Measurements from ENCODE around the gene C6orf89.
A peak's percentile ranks its signal among the peaks of the same experiment; 100 is the strongest.
"Not testable (repeated sequence)": the region's sequence is repeated elsewhere in the genome, so short reads cannot be mapped to it uniquely, and the experiment has no call there.

C6orf89 gene

DNA sequence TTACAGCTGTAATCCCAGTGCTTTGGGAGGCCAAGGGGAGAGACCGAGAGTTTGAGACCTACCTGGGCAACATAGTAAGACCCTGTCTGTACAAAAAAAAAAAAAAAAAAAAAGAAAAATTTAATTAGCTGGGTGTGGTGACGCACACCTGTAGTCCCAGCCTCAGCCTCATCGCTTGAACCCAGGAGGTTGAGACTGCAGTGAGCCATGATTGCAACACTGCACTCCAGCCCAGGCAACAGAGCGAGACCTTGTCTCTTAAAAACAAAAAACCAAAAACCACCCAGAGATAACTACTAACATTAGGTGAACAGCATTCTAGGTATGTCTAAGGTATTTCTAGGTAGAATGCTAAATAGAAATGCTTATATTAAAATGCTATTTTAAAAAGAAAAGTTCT lies 47.8 kb downstream of the C6orf89 start:
- no peaks in the 10 kb centered on the region for H3K9me3 Mint-ChIP-seq
- H3K4me1 Mint-ChIP-seq (ENCODE audit: low read depth) = peaks cover 12% of the 10 kb centered on the region
- H3K36me3 Mint-ChIP-seq (ENCODE audit: low read depth) = peaks cover 4% of the 10 kb centered on the region
- no peak overlapping the region for H3K4me3 Mint-ChIP-seq
- H3K27me3 Mint-ChIP-seq (ENCODE audit: low read depth) = peaks cover 24% of the 10 kb centered on the region
- no peak overlapping the region for H3K27ac Mint-ChIP-seq

DNA sequence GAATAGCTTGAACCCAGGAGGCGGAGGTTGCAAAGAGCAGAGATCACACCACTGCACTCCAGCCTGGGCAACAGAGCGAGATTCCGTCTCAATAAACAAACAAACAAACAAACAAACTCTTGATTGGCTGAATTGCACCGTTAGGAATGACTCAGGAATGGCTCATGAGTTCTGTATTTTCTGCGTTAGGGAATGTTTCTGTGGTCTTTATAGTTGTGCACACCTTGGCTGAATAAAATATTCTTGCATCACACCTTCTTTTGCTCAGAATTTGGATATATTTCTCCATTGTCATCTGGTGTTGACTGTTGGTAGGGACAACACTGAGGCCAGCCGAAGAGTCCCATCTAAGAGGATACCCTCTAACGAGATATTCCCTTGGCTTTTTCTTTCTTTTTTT lies 49.1 kb downstream of the C6orf89 start:
- Mint-ChIP-seq H3K9me3 (no peaks in the 10 kb centered on the region), H3K27me3 (ENCODE audit: low read depth) (peaks cover 31% of the 10 kb centered on the region), H3K36me3 (ENCODE audit: low read depth) (peaks cover 4% of the 10 kb centered on the region), H3K4me3 (no peak overlapping the region), H3K4me1 (ENCODE audit: low read depth) (peaks cover 14% of the 10 kb centered on the region), H3K27ac (no peak overlapping the region)

DNA sequence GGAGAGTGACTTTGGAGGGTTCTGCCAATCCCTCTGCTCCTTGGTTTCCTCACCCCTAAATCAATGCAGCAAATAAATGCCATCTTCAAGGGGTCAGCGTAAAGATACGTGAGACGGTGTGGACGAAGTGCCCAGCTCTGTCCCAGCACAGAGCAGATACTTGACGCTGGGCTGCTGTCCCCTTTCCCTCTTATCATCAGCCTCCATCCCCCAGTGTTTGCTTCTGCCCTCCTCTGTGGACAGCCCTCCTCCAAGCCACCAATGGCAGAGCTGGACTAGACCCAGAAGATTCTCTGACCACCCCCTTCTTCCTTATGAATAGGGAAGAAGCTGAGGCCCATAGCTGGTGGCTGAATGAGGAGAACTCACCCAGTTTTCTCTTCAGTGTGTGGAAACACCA lies 51.1 kb downstream of the C6orf89 start:
- Mint-ChIP-seq H3K4me1 (ENCODE audit: low read depth) (peaks cover 17% of the 10 kb centered on the region), H3K27me3 (ENCODE audit: low read depth) (peaks cover 38% of the 10 kb centered on the region), H3K9me3 (no peaks in the 10 kb centered on the region), H3K27ac (no peak overlapping the region), H3K36me3 (ENCODE audit: low read depth) (peaks cover 4% of the 10 kb centered on the region), H3K4me3 (no peak overlapping the region)

DNA sequence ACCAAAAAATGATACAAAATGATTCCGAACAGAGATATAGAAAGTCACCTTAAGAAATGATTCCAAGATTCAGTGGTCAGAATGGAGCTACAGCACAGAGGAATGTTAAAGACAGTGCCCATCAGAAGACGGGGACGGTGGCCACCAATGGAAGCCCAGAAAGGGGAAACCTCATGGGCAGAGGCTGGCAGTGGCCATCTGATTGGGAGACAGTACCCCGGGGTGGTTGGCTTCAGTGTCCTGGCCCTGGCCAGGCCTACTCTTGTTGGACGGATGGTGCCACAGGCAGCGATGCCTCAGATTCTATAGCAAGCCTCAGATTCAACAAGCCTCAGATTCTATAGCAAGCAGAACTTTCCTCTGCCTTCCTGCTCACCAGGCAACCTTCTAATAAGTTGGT lies 52.1 kb downstream of the C6orf89 start:
- no peaks in the 10 kb centered on the region for H3K9me3 Mint-ChIP-seq
- H3K36me3 Mint-ChIP-seq (ENCODE audit: low read depth) = peaks cover 2% of the 10 kb centered on the region
- peaks cover 17% of the 10 kb centered on the region for H3K4me1 Mint-ChIP-seq (ENCODE audit: low read depth)
- H3K27ac Mint-ChIP-seq = no peak overlapping the region
- no peak overlapping the region for H3K4me3 Mint-ChIP-seq
- H3K27me3 Mint-ChIP-seq (ENCODE audit: low read depth) = peaks cover 39% of the 10 kb centered on the region

DNA sequence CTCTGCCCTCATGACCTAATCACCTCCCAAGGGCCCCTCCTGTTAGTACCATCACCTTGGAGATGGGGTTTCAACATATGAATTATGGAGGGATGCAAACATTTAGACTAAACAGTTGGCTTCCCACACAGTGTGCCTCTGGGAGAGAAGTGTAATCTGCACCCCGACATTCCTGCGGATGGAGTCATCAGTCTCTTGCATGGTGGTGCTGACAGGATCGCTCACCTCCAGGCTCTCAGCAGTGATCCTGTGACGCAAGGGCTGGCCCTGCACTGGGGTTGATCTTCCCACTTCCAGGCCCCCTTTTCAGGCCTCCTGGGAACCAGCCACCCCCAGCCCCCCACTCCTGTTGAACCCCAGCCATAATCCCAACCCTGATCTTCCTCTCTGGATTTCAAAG lies 52.8 kb downstream of the C6orf89 start:
- Mint-ChIP-seq H3K4me3 (no peak overlapping the region), H3K27ac (no peak overlapping the region), H3K4me1 (ENCODE audit: low read depth) (peaks cover 20% of the 10 kb centered on the region), H3K36me3 (ENCODE audit: low read depth) (peaks cover 1% of the 10 kb centered on the region), H3K9me3 (no peaks in the 10 kb centered on the region), H3K27me3 (ENCODE audit: low read depth) (peaks cover 43% of the 10 kb centered on the region)

DNA sequence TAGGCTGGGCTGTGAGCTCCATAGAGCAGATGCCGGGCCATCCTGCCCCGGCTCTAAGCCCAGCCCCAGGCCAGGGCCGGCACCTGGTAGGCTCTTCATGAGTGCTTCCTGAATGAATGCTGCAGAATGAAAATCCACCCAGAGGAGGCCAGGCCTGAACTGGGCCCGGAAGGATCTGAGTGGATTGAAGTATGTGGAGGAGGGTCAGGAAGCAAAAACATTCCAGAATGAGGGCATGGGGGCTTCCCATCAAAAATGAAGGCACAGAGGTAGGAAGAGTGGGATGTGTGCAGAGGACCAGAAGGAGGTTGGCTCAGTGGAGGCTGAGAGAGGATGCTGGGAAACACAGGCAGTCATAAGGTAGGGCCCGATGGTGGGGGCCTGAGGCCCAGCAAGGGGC lies 53.3 kb downstream of the C6orf89 start:
- not testable (repeated sequence) for H3K9me3 Mint-ChIP-seq; H3K36me3 Mint-ChIP-seq (ENCODE audit: low read depth); H3K27ac Mint-ChIP-seq; H3K4me3 Mint-ChIP-seq
- H3K27me3 Mint-ChIP-seq (ENCODE audit: low read depth) = peaks cover 45% of the 10 kb centered on the region
- peaks cover 18% of the 10 kb centered on the region for H3K4me1 Mint-ChIP-seq (ENCODE audit: low read depth)

DNA sequence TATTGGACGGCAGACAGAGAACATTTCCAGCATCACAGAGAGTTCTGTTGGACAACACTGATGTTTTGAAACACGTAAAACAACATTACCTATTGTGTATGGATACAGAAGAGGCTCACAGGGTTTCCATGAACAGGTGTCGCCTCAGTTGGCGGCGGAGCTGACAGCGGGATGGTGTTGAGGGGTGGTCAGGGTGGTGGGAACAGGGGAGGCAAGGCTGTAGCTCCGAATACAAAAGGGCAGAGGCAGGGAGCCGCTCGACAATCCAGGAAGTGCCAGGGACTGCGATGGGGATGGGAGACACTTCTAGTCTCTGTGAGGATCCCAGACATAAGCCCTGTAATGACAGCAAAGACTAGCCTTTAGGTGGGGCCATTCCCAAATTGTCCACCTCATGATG lies 54.3 kb downstream of the C6orf89 start:
- Mint-ChIP-seq H3K4me3 (no peak overlapping the region), H3K27me3 (ENCODE audit: low read depth) (peaks cover 51% of the 10 kb centered on the region), H3K9me3 (no peaks in the 10 kb centered on the region), H3K36me3 (ENCODE audit: low read depth) (peaks cover 1% of the 10 kb centered on the region), H3K4me1 (ENCODE audit: low read depth) (peaks cover 17% of the 10 kb centered on the region), H3K27ac (no peak overlapping the region)

DNA sequence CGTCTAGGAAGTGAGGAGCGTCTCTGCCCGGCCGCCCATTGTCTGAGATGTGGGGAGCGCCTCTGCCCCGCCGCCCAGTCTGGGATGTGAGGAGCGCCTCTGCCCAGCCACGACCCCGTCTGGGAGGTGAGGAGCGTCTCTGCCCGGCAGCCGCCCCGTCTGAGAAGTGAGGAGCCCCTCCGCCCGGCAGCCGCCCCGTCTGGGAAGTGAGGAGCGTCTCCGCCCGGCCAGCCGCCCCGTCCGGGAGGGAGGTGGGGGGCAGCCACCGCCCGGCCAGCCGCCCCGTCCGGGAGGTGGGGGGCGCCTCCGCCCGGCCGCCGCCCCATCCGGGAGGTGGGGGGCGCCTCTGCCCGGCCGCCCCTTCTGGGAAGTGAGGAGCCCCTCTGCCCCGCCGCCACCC lies 55.8 kb downstream of the C6orf89 start:
- H3K36me3 Mint-ChIP-seq (ENCODE audit: low read depth); H3K27ac Mint-ChIP-seq: not testable (repeated sequence)

DNA sequence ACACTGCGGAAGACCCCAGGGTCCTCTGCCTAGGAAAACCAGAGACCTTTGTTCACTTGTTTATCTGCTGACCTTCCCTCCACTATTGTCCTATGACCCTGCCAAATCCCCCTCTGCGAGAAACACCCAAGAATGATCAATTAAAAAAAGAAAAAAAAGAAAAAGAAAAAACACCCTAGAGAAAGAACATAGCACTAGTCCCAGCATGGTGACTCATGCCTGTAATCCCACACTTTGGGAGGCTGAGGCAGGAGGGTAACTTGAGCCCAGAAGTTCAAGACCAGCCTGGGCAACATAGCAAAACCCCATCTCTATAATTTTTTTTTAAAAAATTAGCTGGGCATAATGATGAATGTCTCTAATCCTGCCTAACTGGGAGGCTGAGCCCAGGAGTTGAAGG lies 56.6 kb downstream of the C6orf89 start:
- Mint-ChIP-seq H3K4me1 (ENCODE audit: low read depth) (peaks cover 16% of the 10 kb centered on the region), H3K27me3 (ENCODE audit: low read depth) (peaks cover 39% of the 10 kb centered on the region)
- H3K27ac Mint-ChIP-seq; H3K9me3 Mint-ChIP-seq; H3K36me3 Mint-ChIP-seq (ENCODE audit: low read depth); H3K4me3 Mint-ChIP-seq: not testable (repeated sequence)

More for the DNA sequence above, 55.8 kb downstream of the C6orf89 start:
- peaks cover 46% of the 10 kb centered on the region for H3K27me3 Mint-ChIP-seq (ENCODE audit: low read depth)
- H3K4me3 Mint-ChIP-seq, H3K9me3 Mint-ChIP-seq: not testable (repeated sequence)
- peaks cover 14% of the 10 kb centered on the region for H3K4me1 Mint-ChIP-seq (ENCODE audit: low read depth)

DNA sequence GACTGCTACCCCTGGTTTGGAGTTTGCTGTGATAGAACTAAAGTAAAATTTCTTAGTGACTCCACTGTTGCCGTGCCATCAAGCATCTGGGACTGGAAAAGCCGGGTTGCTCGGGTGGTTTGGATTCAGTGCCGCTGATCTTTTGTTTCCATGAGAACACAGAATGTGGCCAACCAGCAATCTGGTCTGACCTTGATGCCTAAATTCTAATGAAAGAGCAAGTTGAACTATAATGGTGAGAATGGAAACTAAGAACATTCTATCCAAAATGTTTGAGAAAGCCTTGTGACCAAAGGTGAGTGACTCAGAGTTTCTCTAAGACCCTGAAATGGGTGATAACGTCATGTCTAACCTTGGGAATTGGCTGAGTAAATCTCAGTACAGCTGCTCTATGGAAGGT lies 58.9 kb downstream of the C6orf89 start:
- no peak overlapping the region for H3K27ac Mint-ChIP-seq
- H3K4me3 Mint-ChIP-seq = no peak overlapping the region
- H3K9me3 Mint-ChIP-seq = no peaks in the 10 kb centered on the region
- H3K36me3 Mint-ChIP-seq (ENCODE audit: low read depth) = no peaks in the 10 kb centered on the region
- peaks cover 35% of the 10 kb centered on the region for H3K27me3 Mint-ChIP-seq (ENCODE audit: low read depth)
- peaks cover 27% of the 10 kb centered on the region for H3K4me1 Mint-ChIP-seq (ENCODE audit: low read depth)

DNA sequence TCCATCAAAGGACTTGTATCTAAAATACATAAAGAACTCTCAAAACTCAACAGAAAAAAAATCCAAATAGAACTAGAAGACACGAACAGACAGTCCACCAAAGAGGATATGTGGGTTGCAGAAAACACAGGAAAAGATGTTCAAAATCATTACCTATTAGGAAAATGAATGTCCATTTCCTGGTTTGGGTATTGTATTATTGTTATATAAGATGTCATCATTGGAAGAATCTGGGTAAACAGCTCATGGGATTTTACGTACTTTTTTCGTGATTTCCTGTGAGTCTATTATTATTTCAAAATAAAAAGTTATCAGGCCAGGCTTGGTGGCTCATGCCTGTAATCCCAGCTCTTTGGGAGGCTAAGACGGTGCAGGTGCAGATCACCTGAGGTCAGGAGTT lies 59.5 kb downstream of the C6orf89 start:
- Mint-ChIP-seq H3K9me3 (no peaks in the 10 kb centered on the region), H3K4me3 (no peak overlapping the region), H3K27me3 (ENCODE audit: low read depth) (peaks cover 31% of the 10 kb centered on the region), H3K4me1 (ENCODE audit: low read depth) (peaks cover 28% of the 10 kb centered on the region), H3K36me3 (ENCODE audit: low read depth) (no peaks in the 10 kb centered on the region), H3K27ac (no peak overlapping the region)

DNA sequence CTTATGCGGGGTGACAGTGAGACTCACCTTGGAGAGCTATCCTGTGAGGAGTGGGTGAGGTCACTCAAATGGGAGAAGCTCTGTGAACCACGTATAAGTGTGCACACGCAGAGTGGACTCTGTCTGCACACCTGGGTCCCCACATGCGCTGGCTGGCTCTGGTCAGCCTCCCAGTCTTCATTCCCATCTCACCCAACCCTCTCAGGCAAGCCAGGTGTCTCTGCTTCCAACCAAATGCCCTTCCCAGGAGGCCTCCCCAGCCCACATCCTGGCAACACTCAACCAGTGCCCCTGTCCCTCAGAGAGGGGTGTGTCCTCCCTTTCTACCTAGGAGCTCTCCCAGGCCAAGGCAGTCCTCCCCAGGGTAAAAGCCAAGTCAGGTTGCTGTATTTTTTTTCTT lies 60.8 kb downstream of the C6orf89 start:
- no peak overlapping the region for H3K4me3 Mint-ChIP-seq
- peaks cover 28% of the 10 kb centered on the region for H3K27me3 Mint-ChIP-seq (ENCODE audit: low read depth)
- H3K27ac Mint-ChIP-seq = no peak overlapping the region
- H3K4me1 Mint-ChIP-seq (ENCODE audit: low read depth) = peaks cover 27% of the 10 kb centered on the region
- no peaks in the 10 kb centered on the region for H3K36me3 Mint-ChIP-seq (ENCODE audit: low read depth)
- H3K9me3 Mint-ChIP-seq = no peaks in the 10 kb centered on the region

DNA sequence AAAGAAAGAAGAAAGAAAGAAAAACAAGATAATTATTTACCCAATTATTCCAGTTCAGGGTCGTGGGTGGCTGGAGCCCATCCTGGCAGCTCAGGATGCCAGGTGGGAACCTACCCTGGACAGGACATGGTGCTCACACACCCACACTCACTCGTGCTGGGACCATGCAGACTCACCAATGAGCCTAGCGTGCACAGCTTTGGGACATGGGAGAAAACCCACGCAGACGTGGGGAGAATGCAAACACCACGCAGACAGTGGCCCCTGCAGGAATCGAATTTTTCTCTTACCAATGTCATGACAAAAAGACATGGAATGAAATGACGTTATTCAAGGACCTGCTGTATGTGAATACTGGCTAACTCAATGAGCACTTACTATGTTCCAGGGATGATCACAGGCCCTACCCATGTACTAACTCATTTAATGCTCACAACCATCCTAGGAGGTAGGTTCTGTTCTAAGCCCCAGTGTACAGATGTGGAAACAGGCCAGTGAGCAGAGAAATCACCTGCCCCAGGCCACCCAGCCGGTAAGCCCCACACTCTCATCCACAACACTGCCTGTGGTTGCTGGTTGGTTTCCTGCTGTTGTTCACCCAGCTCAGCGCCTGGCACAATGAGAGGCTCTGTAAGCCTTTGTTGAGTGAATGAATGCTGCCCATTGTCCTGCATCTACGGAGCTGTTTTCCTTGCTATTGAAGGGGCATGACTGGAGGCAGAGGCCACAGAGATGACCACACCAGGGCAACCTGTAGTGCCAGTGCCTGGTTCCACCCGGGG lies 62.0 kb downstream of the C6orf89 start:
- Mint-ChIP-seq H3K9me3 (no peaks in the 10 kb centered on the region), H3K27ac (peak overlapping the region; percentile 34), H3K4me1 (ENCODE audit: low read depth) (peaks cover 27% of the 10 kb centered on the region), H3K4me3 (peak overlapping the region; percentile 43), H3K36me3 (ENCODE audit: low read depth) (no peaks in the 10 kb centered on the region), H3K27me3 (ENCODE audit: low read depth) (peaks cover 25% of the 10 kb centered on the region)

DNA sequence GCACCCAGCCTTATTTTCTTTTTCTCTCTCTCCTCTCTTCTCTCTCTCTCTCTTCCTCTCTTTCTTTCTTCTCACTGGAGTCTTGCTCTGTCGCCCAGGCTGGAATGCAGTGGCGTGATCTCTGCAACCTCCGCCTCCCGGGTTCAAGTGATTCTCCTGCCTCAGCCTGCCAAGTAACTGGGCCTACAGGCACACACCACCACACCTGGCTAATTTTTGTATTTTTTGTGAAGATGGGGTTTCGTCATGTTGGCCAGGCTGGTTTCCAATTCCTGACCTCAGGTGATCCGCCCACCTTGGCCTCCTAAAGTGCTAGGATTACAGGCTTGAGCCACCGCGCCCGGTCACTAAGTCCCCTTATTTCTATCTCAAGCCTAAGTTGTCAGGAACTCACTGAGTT lies 63.3 kb downstream of the C6orf89 start:
- Mint-ChIP-seq H3K27me3 (ENCODE audit: low read depth) (peaks cover 15% of the 10 kb centered on the region), H3K27ac (peak overlapping the region; percentile 42), H3K4me3 (peak overlapping the region; percentile 19), H3K4me1 (ENCODE audit: low read depth) (peaks cover 32% of the 10 kb centered on the region)
- not testable (repeated sequence) for H3K36me3 Mint-ChIP-seq (ENCODE audit: low read depth); H3K9me3 Mint-ChIP-seq

DNA sequence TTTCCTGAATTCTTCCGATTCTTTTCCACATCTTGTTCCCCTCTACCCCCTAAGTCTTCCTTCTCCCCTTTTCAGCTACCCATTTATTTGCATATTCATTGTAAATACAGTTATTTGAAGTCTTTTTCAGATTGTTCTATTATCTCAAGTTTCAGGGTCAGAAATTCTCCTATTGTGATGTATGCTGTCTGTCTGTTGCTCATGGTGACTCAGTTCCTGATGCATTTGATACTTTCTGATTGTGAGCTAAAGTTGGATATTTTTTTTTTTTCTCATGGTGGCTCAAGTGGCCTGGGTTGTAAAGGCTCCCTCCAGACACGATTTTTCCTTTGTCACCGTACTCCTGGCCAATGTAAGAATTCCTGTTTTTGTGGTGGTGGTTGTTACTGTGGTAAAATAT lies 63.9 kb downstream of the C6orf89 start:
- Mint-ChIP-seq H3K27me3 (ENCODE audit: low read depth) (peaks cover 14% of the 10 kb centered on the region), H3K4me1 (ENCODE audit: low read depth) (peaks cover 38% of the 10 kb centered on the region), H3K9me3 (no peaks in the 10 kb centered on the region), H3K4me3 (peak overlapping the region; percentile 12), H3K36me3 (ENCODE audit: low read depth) (no peaks in the 10 kb centered on the region), H3K27ac (no peak overlapping the region)

DNA sequence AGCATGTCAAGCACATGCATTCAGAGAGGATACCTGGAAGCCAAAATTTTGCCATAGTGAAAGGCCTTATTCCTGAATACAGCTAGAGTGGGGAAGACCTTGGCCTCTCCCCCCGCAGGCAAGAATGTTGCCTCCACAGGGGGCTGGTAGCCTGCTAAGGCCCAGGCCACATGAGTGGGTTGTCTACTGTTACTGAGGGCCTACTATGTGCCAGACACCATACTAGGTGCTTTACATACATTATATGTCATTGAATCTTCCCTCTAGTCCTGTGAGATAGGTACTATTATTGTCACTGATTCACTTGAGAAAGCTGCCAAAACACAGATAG lies 68.1 kb downstream of the C6orf89 start:
- H3K9me3 Mint-ChIP-seq = no peaks in the 10 kb centered on the region
- H3K27ac Mint-ChIP-seq = no peak overlapping the region
- no peak overlapping the region for H3K4me3 Mint-ChIP-seq
- H3K36me3 Mint-ChIP-seq (ENCODE audit: low read depth) = no peaks in the 10 kb centered on the region
- peaks cover 3% of the 10 kb centered on the region for H3K27me3 Mint-ChIP-seq (ENCODE audit: low read depth)
- H3K4me1 Mint-ChIP-seq (ENCODE audit: low read depth) = peaks cover 39% of the 10 kb centered on the region
